Mucosa of rectum (tissue), 2 donors: Measurements from ENCODE around the gene SRGN.
"Not testable (repeated sequence)": the region's sequence is repeated elsewhere in the genome, so short reads cannot be mapped to it uniquely, and the experiment has no call there.

ENCODE experiments used
- H3K27ac ChIP-seq, 2 donors: one replicate each; pipeline ENCODE4 v1.7.0; 2013; ENCODE audit warnings: inconsistent platforms in 2 of 2, low read depth in 2 of 2, low read length in 2 of 2
- H3K27me3 ChIP-seq, 2 donors: one replicate each; pipeline ENCODE4 v1.7.0; 2013; ENCODE audit warnings: low read length in 2 of 2; ENCODE audit not compliant: control insufficient read depth in 2 of 2, insufficient read depth in 2 of 2
- H3K36me3 ChIP-seq, 2 donors: one replicate each; pipeline ENCODE4 v1.7.0; 2013; ENCODE audit warnings: low read length in 2 of 2; ENCODE audit not compliant: control insufficient read depth in 2 of 2, insufficient read depth in 2 of 2
- H3K4me1 ChIP-seq, 2 donors: one replicate each; pipeline ENCODE4 v1.7.0; 2013; ENCODE audit warnings: low read length in 2 of 2, mild to moderate bottlenecking in 1 of 2; ENCODE audit not compliant: control insufficient read depth in 2 of 2, insufficient read depth in 2 of 2
- H3K4me3 ChIP-seq, 2 donors: one replicate each; pipeline ENCODE4 v1.7.0; 2013; ENCODE audit warnings: low read length in 2 of 2
- H3K9ac ChIP-seq, 2 donors: one replicate each; pipeline ENCODE4 v1.7.0; 2013; ENCODE audit warnings: low read length in 2 of 2, low read depth in 1 of 2, mild to moderate bottlenecking in 1 of 2
- H3K9me3 ChIP-seq, 2 donors: one replicate each; pipeline ENCODE4 v1.7.0; 2013; ENCODE audit warnings: low read length in 2 of 2; ENCODE audit not compliant: control insufficient read depth in 2 of 2
- donor health status: healthy.
- donor health status: Normal muscosa, but diverticular disease.

Gene SRGN

GRCh38 chr10:69087590-69088470 lies at the start of gene SRGN:
TSS of gene SRGN (plus strand) at chr10:69088103. CDS start at chr10:69088158, 55 bp downstream.
- Histone ChIP-seq H3K4me3 (peak within 1 kb of the TSS; percentile 68 to 83), H3K9me3 (no peaks in the 10 kb centered on the region), H3K27me3 (peaks cover 0 to 2% of the 10 kb centered on the region in 2 donors), H3K36me3 (no peaks in the 10 kb centered on the region), H3K27ac (peak within 1 kb of the TSS; percentile 87 to 88), H3K9ac (peak within 1 kb of the TSS; percentile 73 to 79), H3K4me1 (peaks cover 3 to 6% of the 10 kb centered on the region in 2 donors)

- H3K27me3 ChIP-seq, H3K9me3 ChIP-seq, H3K27ac ChIP-seq, H3K9ac ChIP-seq, H3K4me1 ChIP-seq, H3K4me3 ChIP-seq, H3K36me3 ChIP-seq: not testable (repeated sequence)
Measured at GRCh38 chr10:69040904-69041303, 47.0 kb upstream of the SRGN start.

- Histone ChIP-seq H3K36me3 (no peaks in the 10 kb centered on the region), H3K27me3 (no peaks in the 10 kb centered on the region), H3K4me3 (no peak overlapping the region), H3K9ac (no peak overlapping the region), H3K27ac (no peak overlapping the region), H3K9me3 (no peaks in the 10 kb centered on the region), H3K4me1 (peaks cover 3% of the 10 kb centered on the region in 2 donors)
Measured at GRCh38 chr10:69042417-69042816, 45.5 kb upstream of the SRGN start.

- Histone ChIP-seq H3K4me1 (peaks cover 3% of the 10 kb centered on the region in 2 donors), H3K36me3 (no peaks in the 10 kb centered on the region), H3K27ac (no peak overlapping the region), H3K4me3 (no peak overlapping the region), H3K27me3 (no peaks in the 10 kb centered on the region), H3K9me3 (no peaks in the 10 kb centered on the region), H3K9ac (no peak overlapping the region)
Measured at GRCh38 chr10:69042838-69043237, 45.1 kb upstream of the SRGN start.

- no peaks in the 10 kb centered on the region for H3K27me3 ChIP-seq
- H3K4me3 ChIP-seq, result peak overlapping the region in 1 of 2 donors; percentile 26
- H3K4me1 ChIP-seq, result peaks cover 3% of the 10 kb centered on the region in 2 donors
- H3K9me3 ChIP-seq, result no peaks in the 10 kb centered on the region
- no peak overlapping the region for H3K9ac ChIP-seq
- peak overlapping the region; percentile 48 to 87 for H3K27ac ChIP-seq
- no peaks in the 10 kb centered on the region for H3K36me3 ChIP-seq
Measured at GRCh38 chr10:69043931-69044531, 43.9 kb upstream of the SRGN start.

- H3K4me1 ChIP-seq, result peaks cover 3% of the 10 kb centered on the region in 2 donors
- no peaks in the 10 kb centered on the region for H3K9me3 ChIP-seq
- H3K36me3 ChIP-seq, result no peaks in the 10 kb centered on the region
- H3K4me3 ChIP-seq, result no peak overlapping the region
- peak overlapping the region; percentile 48 to 87 for H3K27ac ChIP-seq
- no peaks in the 10 kb centered on the region for H3K27me3 ChIP-seq
- H3K9ac ChIP-seq, result no peak overlapping the region
Measured at GRCh38 chr10:69044546-69044945, 43.4 kb upstream of the SRGN start.

GRCh38 chr10:69045441-69046300 lies 42.2 kb upstream of the SRGN start:
- H3K4me3 ChIP-seq, result no peak overlapping the region
- peaks cover 3% of the 10 kb centered on the region in 2 donors for H3K4me1 ChIP-seq
- H3K27me3 ChIP-seq, result no peaks in the 10 kb centered on the region
- H3K36me3 ChIP-seq, result no peaks in the 10 kb centered on the region
- peak overlapping the region; percentile 38 to 87 for H3K27ac ChIP-seq
- H3K9me3 ChIP-seq, result no peaks in the 10 kb centered on the region
- peak overlapping the region in 1 of 2 donors; percentile 3 for H3K9ac ChIP-seq

- Histone ChIP-seq H3K27ac (peak overlapping the region; percentile 23 to 61), H3K36me3 (no peaks in the 10 kb centered on the region), H3K9ac (no peak overlapping the region)
Measured at GRCh38 chr10:69047111-69047832, 40.6 kb upstream of the SRGN start.

GRCh38 chr10:69048103-69048502 lies 39.8 kb upstream of the SRGN start:
- Histone ChIP-seq H3K27me3 (no peaks in the 10 kb centered on the region), H3K4me3 (no peak overlapping the region), H3K27ac (peak overlapping the region; percentile 46 to 56), H3K36me3 (no peaks in the 10 kb centered on the region), H3K9ac (no peak overlapping the region), H3K9me3 (no peaks in the 10 kb centered on the region), H3K4me1 (peaks cover 3% of the 10 kb centered on the region in 2 donors)

More at GRCh38 chr10:69047111-69047832, 40.6 kb upstream of the SRGN start:
- Histone ChIP-seq H3K27me3 (no peaks in the 10 kb centered on the region), H3K4me3 (no peak overlapping the region), H3K9me3 (no peaks in the 10 kb centered on the region), H3K4me1 (peaks cover 3% of the 10 kb centered on the region in 2 donors)
